ENCODE data around the gene LRRC46.
A peak's percentile ranks its signal among the peaks of the same experiment; 100 is the strongest.

The LRRC46 gene

GRCh38 chr17:47831003-47831933, at the start of gene LRRC46, which contains the start of gene MRPL10:
TSS of gene LRRC46 (plus strand) at chr17:47831670. CDS start at chr17:47831990, 320 bp downstream.
TSS of gene MRPL10 (minus strand) at chr17:47831541. CDS start at chr17:47831511, 30 bp downstream.
- peak; percentile 83 for DNase-seq (ENCODE audit: low read depth)

GRCh38 chr17:47785538-47786123, 45.8 kb upstream of the LRRC46 start:
- no peak for DNase-seq (ENCODE audit: low read depth)

GRCh38 chr17:47789611-47790561, 41.6 kb upstream of the LRRC46 start:
- no peak for DNase-seq (ENCODE audit: low read depth)

GRCh38 chr17:47791025-47791424, 40.4 kb upstream of the LRRC46 start:
- DNase-seq (ENCODE audit: low read depth) = no peak

GRCh38 chr17:47792457-47792856, 39.0 kb upstream of the LRRC46 start:
- DNase-seq (ENCODE audit: low read depth) = no peak

GRCh38 chr17:47792979-47793378, 38.5 kb upstream of the LRRC46 start:
- no peak for DNase-seq (ENCODE audit: low read depth)

- DNase-seq (ENCODE audit: low read depth) = no peak
Measured at GRCh38 chr17:47797797-47798196, 33.7 kb upstream of the LRRC46 start.

GRCh38 chr17:47800686-47801085, 30.8 kb upstream of the LRRC46 start:
- DNase-seq (ENCODE audit: low read depth) = no peak

GRCh38 chr17:47801176-47801765, 30.2 kb upstream of the LRRC46 start:
- DNase-seq (ENCODE audit: low read depth) = no peak

- no peak for DNase-seq (ENCODE audit: low read depth)
Measured at GRCh38 chr17:47801906-47802305, 29.6 kb upstream of the LRRC46 start.

GRCh38 chr17:47802341-47803022, 29.0 kb upstream of the LRRC46 start:
- DNase-seq (ENCODE audit: low read depth) = no peak

GRCh38 chr17:47803201-47803600, 28.3 kb upstream of the LRRC46 start:
- no peak for DNase-seq (ENCODE audit: low read depth)

- no peak for DNase-seq (ENCODE audit: low read depth)
Measured at GRCh38 chr17:47803751-47804150, 27.7 kb upstream of the LRRC46 start.

GRCh38 chr17:47804461-47804860, 27.0 kb upstream of the LRRC46 start:
- no peak for DNase-seq (ENCODE audit: low read depth)

GRCh38 chr17:47806026-47806912, 25.2 kb upstream of the LRRC46 start:
- DNase-seq (ENCODE audit: low read depth) = no peak

GRCh38 chr17:47806913-47807255, 24.6 kb upstream of the LRRC46 start:
- no peak for DNase-seq (ENCODE audit: low read depth)

- DNase-seq (ENCODE audit: low read depth) = no peak
Measured at GRCh38 chr17:47807421-47807820, 24.0 kb upstream of the LRRC46 start.

- DNase-seq (ENCODE audit: low read depth) = no peak
Measured at GRCh38 chr17:47808036-47808829, 23.2 kb upstream of the LRRC46 start.

GRCh38 chr17:47808830-47809480, 22.5 kb upstream of the LRRC46 start:
- no peak for DNase-seq (ENCODE audit: low read depth)
